HG03521 (cell line): ENCODE results near the gene ZNF335.

ENCODE experiments used
- ATAC-seq: cut with Tn5 transposase; IDR thresholded peaks from one replicate; pipeline ENCODE4 v1.9.1; 2021; ENCODE audit warnings: mild to moderate bottlenecking, moderate library complexity; ENCODE audit not compliant: unreplicated experiment

Gene ZNF335, protein sequence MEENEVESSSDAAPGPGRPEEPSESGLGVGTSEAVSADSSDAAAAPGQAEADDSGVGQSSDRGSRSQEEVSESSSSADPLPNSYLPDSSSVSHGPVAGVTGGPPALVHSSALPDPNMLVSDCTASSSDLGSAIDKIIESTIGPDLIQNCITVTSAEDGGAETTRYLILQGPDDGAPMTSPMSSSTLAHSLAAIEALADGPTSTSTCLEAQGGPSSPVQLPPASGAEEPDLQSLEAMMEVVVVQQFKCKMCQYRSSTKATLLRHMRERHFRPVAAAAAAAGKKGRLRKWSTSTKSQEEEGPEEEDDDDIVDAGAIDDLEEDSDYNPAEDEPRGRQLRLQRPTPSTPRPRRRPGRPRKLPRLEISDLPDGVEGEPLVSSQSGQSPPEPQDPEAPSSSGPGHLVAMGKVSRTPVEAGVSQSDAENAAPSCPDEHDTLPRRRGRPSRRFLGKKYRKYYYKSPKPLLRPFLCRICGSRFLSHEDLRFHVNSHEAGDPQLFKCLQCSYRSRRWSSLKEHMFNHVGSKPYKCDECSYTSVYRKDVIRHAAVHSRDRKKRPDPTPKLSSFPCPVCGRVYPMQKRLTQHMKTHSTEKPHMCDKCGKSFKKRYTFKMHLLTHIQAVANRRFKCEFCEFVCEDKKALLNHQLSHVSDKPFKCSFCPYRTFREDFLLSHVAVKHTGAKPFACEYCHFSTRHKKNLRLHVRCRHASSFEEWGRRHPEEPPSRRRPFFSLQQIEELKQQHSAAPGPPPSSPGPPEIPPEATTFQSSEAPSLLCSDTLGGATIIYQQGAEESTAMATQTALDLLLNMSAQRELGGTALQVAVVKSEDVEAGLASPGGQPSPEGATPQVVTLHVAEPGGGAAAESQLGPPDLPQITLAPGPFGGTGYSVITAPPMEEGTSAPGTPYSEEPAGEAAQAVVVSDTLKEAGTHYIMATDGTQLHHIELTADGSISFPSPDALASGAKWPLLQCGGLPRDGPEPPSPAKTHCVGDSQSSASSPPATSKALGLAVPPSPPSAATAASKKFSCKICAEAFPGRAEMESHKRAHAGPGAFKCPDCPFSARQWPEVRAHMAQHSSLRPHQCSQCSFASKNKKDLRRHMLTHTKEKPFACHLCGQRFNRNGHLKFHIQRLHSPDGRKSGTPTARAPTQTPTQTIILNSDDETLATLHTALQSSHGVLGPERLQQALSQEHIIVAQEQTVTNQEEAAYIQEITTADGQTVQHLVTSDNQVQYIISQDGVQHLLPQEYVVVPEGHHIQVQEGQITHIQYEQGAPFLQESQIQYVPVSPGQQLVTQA (N-terminal part only)

DNA sequence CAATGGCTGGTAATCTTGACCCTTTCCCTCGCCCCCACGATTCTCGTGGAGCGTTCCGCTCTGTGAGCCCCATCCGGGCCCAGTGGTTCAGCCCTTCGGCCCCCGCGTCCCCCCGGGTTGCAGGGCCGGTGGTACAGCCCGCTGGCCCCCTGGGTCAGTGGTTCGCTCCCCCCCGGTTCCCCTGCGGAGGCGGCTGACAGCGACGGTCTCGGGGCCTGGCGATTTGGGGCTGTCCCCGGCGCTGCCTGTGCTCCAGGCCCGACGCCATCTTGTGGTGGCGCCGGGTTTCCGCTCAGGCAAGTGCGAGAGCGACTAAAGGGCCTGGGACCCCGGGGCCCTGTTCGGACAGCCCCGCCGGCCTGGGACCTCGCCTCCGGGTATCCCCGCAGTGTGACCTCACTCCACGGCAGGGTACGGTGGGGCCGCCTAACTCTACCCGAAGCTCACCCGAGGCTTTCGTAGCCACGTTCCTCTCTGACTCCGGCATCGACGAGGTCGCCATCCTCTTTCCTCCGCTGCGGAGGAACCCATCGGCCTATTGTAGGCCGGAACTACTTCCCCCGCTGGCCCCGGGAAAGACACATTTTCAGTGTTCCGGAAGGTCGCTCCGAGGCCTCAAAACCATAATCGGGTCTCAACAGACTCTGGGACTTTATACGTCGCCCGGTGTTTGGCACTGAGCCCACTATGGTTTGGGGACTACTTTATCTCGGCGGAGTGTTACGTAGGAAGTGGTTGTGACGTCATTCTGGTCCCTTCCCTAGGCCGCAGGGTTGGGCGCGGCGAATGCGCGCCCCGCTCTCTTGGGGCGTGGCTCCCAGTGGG lies at the start of gene ZNF335:
Gene ZNF335 (minus strand): TSS at position 529 of the 825 bp plus-strand sequence. CDS start 793 bp downstream, outside the sequence.
- ATAC-seq = peak; percentile 74

DNA sequence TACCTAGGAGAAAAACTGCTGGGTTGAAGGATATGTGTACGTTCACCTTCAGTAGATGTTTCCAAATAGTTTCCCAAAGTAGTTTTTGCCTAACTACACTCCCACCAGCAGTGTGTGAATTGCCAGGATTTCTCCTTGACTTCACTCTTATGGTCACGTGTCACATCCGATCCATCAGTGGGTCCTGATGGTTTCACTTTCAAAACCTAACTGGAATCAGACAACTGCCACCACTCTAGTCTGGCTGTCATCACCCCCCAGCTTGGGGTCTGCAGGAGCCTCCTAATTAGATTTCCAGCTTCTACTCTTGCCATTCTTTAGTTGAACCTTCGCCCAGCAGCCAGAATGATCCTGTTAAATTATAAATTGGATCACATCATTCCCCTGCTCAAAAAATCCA lies 48.6 kb upstream of the ZNF335 start:
- ATAC-seq = no peak

DNA sequence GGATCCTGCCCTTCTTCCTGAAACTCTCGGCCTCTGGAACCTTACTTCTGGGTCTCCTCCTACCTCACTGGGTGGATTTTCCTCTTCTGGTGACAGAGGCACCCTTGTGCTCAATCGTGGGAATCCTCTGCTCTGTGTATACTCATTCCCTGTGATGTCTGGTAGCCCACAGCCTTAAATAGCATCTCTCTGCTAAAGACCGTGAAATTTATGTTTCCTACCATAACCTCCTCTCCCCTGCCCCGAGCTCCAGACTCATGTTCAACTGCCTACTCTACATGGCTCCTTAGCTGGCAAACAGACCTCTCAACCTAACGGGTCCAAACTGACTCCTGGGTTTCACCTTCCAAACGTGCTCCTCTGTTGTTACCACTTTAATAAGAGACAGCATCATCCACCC lies 46.6 kb upstream of the ZNF335 start:
- no peak for ATAC-seq

DNA sequence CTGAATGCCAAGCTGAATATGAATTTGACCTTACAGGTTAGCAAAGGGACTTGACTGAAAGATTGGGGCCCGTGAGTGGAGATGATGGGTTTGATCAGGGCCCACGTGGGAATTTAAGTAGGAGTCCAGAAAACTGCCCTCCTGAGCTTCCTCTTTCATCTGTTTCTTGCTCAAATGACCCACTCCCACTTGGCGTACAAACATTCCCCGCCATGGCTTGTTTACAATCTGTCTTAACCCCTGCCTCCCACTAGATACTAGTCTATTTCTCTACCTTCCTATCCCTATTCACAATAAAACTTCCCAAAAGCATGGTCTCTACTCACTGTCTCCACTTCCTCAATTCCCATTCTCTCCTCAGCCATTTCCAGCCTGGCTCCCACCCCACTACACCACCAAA lies 46.1 kb upstream of the ZNF335 start:
- no peak for ATAC-seq

DNA sequence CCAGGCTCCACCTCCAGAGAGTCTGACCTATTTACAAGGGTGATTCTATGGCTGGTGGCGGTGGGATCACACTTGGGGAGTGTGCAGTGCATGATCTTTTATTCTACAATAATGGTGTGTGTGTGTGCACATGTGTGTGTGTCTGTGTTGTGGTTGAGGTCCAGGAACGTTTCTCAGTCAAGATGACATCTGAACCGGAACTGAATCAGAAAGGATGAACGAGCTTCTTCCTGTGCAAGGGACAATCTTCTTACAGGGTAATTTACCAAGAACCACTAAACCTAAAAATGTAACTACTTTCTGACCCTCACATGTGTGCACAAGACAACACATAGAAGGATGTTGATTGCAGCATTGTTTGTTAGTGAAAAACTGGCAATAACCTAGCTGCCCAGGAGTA lies 45.3 kb upstream of the ZNF335 start:
- no peak for ATAC-seq

DNA sequence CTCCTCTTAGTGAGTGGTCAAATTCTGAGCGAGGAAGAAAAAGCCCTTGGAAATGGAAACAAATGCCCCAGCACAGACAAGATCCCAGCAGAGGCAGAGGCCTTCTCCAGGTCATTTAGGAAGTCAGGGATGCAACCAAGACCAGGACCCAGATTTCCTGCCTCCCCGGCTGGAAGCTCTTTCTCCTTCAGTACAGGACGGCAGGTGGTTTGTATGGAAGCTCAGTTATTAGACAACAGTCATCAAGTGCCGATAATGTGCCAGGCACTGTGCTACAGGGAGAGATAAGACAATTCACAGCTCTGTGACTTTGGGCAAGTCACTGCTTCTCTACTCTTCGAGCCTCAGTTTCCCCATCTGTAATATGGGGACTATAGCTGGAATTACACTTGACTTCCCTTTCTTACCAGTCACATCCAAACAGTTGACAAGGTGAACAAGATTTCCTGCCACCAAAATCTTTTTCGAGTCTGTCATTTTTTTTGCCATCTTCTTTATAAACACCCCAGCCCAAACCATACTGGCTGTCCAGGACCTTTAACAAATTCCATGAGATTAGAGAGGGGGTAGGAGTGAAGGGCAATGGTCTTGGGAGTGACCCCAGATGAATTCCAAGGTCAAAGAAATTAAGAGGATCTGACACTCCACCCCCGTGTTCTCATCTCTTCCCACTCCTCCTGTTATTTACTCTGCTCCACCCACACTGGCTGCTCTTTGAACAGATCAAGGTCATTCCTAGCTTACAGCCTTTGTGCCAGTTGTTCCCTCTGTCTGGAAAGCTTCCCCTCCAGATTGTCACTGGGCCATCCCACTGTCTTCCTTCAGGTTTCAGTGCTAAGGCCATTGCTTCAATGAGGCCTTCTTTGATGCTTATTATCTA lies 42.8 kb upstream of the ZNF335 start:
- no peak for ATAC-seq

DNA sequence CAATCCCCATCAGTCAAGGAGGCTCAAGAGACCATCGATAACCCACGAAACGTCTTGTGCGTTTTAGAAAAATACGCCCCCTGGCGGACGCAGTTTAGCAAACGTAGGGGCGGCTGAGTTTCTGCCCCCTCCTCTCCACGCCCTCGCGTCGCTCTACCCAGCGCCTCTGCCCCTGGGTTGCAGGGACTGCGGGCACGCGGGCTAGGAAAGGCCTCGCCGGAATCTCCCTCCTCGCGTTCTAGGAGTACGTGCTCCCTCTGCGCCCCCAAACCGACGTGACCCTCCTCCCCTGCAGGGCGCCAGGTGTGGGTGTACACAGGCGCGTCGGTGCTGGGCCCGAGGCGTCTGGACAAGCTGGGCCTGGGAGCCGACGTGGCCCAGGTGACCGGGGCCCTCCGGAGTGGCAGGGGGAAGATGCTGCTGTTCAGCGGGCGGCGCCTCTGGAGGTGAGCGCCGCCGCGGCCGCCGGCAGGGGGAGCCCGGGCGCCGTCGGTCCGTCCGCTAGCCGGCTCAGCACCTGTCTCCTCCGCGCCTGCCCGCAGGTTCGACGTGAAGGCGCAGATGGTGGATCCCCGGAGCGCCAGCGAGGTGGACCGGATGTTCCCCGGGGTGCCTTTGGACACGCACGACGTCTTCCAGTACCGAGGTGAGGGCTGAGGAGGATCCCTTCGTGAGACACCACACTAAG lies 42.0 kb upstream of the ZNF335 start:
- peak; percentile 58 for ATAC-seq

DNA sequence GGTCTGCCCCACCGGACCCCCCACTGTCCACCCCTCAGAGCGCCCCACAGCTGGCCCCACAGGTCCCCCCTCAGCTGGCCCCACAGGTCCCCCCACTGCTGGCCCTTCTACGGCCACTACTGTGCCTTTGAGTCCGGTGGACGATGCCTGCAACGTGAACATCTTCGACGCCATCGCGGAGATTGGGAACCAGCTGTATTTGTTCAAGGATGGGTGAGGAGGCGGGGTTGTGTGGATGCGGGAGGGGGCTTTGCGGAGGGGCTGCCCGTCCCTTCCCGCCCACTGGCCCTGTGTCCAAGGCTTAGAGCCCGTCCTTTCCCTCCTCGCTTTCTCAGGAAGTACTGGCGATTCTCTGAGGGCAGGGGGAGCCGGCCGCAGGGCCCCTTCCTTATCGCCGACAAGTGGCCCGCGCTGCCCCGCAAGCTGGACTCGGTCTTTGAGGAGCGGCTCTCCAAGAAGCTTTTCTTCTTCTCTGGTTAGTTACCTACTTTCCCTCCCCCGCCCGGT lies 41.4 kb upstream of the ZNF335 start:
- ATAC-seq = no peak

DNA sequence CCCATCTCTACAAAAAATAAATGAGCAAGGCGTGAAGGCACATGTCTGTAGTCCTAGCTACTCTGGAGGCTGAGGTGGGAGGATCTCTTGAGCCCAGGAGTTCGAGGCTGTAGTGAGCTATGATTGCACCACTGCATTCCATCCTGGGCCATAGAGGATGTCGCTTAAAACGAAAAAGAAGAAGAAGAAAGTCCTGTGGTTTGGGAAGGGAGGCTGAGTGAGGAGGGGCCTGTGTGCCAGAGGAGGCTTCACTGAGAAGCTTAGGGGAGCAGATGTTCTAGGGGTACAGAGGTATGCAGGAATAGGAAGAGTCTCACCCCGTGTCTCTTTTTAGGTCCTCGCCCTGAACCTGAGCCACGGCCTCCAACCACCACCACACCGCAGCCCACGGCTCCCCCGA lies 40.9 kb upstream of the ZNF335 start:
- no peak for ATAC-seq

DNA sequence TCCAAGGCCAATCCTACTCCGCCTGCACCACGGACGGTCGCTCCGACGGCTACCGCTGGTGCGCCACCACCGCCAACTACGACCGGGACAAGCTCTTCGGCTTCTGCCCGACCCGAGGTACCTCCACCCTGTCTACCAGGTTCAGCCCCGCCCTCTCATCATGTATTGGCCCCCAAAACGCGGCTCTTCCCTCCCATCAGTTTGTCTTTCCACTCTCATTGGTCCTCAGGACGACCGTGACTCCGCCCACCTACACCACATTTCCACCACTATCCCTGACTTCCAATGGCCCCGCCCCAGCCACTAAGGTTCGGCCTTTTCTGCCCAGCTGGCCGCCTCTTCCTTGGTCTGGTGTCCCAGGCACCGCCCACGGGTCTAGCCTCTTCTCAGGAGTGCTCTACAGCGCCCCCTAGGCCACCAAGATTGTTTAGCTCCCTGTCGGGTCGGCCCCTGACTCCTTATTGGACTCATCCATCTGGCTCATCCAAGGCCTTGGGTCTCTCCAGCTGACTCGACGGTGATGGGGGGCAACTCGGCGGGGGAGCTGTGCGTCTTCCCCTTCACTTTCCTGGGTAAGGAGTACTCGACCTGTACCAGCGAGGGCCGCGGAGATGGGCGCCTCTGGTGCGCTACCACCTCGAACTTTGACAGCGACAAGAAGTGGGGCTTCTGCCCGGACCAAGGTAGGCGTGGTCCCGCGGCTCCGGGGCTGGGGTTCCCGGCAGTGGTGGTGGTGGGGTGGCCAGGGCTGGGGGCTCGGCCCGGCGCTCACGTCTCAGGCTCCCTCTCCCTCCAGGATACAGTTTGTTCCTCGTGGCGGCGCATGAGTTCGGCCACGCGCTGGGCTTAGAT lies 39.9 kb upstream of the ZNF335 start:
- no peak for ATAC-seq

DNA sequence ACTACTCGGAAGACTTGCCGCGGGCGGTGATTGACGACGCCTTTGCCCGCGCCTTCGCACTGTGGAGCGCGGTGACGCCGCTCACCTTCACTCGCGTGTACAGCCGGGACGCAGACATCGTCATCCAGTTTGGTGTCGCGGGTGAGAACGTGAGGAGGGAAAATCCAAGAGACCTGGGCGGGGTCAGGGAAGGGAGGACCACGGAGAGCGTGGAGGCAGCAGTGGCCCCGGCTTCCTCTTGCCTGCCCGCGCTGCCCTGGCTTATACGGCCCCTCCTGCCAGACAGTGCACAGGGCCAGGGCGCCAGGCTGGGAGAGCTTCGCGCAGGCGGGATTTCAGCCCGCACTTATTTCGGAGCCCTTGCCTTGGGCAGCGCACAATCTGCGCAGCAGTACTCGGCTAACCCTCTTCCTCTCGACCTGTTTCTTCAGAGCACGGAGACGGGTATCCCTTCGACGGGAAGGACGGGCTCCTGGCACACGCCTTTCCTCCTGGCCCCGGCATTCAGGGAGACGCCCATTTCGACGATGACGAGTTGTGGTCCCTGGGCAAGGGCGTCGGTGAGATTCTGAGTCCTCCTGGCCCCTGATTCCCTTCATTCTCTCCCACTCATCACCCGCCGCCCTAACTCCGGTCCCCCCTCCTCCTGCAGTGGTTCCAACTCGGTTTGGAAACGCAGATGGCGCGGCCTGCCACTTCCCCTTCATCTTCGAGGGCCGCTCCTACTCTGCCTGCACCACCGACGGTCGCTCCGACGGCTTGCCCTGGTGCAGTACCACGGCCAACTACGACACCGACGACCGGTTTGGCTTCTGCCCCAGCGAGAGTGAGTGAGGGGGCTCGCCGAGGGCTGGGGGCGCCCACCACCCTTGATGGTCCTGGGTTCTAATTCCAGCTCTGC lies 38.7 kb upstream of the ZNF335 start:
- no peak for ATAC-seq

DNA sequence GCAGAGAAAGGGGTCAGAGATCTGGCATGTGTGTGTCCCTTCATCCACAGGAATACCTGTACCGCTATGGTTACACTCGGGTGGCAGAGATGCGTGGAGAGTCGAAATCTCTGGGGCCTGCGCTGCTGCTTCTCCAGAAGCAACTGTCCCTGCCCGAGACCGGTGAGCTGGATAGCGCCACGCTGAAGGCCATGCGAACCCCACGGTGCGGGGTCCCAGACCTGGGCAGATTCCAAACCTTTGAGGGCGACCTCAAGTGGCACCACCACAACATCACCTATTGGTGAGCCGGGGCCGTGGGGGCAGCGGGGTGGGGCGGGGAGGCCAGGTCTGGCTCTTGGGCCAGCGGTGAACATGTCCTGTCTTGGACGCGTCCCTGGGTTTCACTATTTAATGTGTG lies 37.8 kb upstream of the ZNF335 start:
- ATAC-seq = no peak

DNA sequence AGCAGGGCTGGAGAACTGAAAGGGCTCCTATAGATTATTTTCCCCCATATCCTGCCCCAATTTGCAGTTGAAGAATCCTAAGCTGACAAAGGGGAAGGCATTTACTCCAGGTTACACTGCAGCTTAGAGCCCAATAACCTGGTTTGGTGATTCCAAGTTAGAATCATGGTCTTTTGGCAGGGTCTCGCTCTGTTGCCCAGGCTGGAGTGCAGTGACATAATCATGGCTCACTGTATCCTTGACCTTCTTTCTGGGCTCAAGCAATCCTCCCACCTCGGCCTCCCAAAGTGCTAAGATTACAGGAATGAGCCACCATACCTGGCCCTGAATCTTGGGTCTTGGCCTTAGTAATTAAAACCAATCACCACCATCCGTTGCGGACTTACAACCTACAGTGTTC lies 35.7 kb upstream of the ZNF335 start:
- ATAC-seq = no peak

DNA sequence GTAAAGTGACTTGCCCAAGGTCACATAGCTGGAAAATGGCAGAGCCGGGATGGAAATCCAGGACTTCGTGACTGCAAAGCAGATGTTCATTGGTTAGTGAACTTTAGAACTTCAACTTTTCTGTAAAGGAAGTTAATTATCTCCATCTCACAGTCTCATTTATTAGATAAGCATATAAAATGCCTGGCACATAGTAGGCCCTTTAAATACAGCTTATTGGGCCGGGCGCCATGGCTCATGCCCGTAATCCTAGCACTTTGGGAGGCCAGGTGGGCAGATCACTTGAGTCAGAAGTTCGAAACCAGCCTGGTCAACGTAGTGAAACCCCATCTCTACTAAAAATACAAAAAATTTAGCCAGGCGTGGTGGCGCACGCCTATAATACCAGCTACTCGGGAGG lies 35.0 kb upstream of the ZNF335 start:
- ATAC-seq = no peak

DNA sequence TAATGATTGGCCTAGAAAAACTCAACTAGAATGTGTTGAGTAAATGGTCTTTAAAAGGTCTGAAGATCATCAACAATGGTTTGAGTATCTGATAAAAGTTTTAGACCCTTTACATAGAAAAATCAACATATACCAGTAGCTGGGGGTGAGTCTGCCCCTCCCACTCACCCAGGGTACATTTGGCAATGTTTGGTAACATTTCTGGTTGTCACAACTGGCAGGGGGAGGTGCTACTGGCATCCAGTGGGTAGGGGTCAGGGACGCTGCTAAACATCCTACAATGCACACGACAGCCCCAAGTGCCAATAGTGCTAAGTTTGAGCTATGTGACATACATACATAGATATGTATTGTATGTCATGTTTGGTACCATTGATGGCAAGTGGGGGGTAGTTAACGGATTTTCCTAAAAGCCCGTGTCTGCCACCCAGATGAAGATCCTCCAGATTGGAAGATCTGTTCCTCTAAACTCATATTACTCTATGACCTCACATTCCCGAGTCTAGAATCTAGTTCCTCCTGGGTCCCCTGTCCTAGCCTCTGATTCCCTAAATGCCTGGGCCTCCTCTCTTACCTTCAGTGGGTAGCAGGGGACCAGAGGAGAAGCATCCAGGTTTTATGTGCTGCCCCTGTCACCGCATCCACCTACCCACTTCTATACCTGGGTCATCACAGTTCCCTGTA lies 34.2 kb upstream of the ZNF335 start:
- no peak for ATAC-seq

DNA sequence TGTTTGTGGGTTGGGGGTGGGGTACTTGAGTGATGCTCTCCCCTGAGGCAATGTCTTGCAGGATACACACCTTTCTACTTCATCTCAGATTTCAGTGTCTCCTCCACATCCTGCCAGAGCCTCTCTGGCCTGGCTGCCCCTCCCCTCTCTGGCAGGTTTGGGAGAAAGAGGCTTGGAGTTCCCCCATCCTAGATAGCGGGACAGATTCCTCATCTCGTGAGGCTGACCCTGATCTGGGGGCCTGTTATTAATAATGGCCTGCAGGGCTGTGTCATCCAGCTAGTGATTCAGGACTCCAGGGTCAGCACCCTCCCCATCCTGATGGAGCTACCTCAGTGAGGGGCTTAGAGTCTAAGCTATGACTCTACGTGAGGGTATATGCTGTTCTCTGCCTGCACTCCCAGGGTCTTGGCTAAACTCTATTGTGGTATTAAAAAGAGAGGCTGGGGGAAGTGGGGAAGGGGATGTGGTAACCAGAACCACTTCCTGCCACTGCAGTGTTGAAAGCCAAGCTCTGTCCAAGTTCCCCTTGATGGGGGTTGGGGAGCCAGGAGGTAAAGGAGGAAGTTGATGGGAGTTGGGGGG lies 33.0 kb upstream of the ZNF335 start:
- no peak for ATAC-seq
